Measurements from ENCODE around the gene ADCY7.

- TF ChIP-seq, protein P1, sequence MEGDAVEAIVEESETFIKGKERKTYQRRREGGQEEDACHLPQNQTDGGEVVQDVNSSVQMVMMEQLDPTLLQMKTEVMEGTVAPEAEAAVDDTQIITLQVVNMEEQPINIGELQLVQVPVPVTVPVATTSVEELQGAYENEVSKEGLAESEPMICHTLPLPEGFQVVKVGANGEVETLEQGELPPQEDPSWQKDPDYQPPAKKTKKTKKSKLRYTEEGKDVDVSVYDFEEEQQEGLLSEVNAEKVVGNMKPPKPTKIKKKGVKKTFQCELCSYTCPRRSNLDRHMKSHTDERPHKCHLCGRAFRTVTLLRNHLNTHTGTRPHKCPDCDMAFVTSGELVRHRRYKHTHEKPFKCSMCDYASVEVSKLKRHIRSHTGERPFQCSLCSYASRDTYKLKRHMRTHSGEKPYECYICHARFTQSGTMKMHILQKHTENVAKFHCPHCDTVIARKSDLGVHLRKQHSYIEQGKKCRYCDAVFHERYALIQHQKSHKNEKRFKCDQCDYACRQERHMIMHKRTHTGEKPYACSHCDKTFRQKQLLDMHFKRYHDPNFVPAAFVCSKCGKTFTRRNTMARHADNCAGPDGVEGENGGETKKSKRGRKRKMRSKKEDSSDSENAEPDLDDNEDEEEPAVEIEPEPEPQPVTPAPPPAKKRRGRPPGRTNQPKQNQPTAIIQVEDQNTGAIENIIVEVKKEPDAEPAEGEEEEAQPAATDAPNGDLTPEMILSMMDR (IDR thresholded peaks at IDR 0.05) = no peak
- no peak for TF ChIP-seq EP300 (IDR thresholded peaks at IDR 0.05; ENCODE audit: low read depth)
- no peak for TF ChIP-seq POLR2AphosphoS5 (IDR thresholded peaks at IDR 0.05)
- TF ChIP-seq POLR2A (IDR thresholded peaks at IDR 0.05) = no peak
Observed at GRCh38 chr16:50259334-50260205, 6.8 kb upstream of the ADCY7 start.
